Prostate gland (tissue), 2 donors: Measurements from ENCODE around the gene PAFAH2.

ENCODE experiments used
- POLR2A ChIP-seq: fragments of 450-650 bp; IDR thresholded peaks from one replicate; pipeline ENCODE4 v1.6.1; 2016; ENCODE audit warnings: antibody characterized with exemption, mild to moderate bottlenecking
- POLR2AphosphoS5 ChIP-seq: sonication (generic); formaldehyde crosslinking; IDR thresholded peaks from one replicate; pipeline ENCODE4 v1.6.1; 2017; ENCODE audit warnings: antibody characterized with exemption
- TF ChIP-seq, protein P1 (sequence below), 4 experiments: fragments of 200-600 bp in 2 of 4; fragments of 450-650 bp in 2 of 4; sonication (generic) in 2 of 4; IDR thresholded peaks; 1 replicate in 3 of 4; 2 replicates in 1 of 4; pipeline ENCODE4 v1.5.1; 2016 to 2019; ENCODE audit warnings: antibody characterized with exemption in 4 of 4, mild to moderate bottlenecking in 2 of 4, moderate library complexity in 2 of 4

DNA sequence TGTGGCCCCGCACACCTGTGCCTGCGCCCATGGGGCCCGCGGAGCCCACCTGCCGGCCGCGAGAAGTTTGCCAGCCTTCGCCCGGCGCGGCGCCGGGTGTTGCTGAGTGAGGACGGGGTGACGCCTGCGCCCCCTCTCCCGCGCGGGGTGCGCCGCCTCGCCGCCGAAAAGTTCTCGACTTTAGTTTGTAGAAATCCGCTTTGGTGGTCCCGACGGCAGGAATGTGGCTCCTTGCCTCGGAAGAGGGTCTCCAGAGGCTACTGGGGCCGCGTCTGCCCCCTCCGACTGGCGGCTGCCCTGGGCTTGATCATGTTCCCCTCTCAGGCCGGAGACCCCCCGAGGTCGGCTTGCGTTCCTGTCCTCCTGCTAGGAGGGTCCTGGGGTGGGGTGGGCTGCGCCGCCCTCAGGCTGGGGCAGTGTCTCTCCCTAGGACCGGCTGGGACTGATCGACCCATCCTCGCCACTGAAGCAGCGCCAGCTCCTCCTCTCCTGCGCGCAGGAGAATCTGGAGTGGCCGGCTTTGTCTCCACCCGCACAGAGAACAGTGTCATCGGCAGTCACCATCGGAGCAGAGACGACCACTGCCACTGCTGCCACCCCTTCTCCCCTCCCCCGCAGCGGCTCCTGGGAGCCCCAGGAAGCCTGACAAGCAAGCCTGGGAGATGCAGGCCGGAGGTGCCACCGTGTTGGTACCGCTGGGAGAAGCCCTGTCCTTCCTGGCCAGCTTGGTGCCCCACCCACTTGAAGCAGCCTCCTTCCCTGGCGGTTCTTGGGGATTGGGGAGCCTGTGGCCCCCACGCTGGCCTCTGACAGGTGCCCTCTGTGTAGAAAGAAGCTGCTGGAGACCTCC lies 48.6 kb upstream of the PAFAH2 start:
- TF ChIP-seq POLR2A (no peak), POLR2AphosphoS5 (no peak)
- TF ChIP-seq, protein P1, sequence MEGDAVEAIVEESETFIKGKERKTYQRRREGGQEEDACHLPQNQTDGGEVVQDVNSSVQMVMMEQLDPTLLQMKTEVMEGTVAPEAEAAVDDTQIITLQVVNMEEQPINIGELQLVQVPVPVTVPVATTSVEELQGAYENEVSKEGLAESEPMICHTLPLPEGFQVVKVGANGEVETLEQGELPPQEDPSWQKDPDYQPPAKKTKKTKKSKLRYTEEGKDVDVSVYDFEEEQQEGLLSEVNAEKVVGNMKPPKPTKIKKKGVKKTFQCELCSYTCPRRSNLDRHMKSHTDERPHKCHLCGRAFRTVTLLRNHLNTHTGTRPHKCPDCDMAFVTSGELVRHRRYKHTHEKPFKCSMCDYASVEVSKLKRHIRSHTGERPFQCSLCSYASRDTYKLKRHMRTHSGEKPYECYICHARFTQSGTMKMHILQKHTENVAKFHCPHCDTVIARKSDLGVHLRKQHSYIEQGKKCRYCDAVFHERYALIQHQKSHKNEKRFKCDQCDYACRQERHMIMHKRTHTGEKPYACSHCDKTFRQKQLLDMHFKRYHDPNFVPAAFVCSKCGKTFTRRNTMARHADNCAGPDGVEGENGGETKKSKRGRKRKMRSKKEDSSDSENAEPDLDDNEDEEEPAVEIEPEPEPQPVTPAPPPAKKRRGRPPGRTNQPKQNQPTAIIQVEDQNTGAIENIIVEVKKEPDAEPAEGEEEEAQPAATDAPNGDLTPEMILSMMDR (IDR thresholded peaks at IDR 0.05) = no peak
